Neural cell (in vitro differentiated cells): Measurements from ENCODE around the gene RUFY3. TPM values are rescaled to one million over a fixed set of nuclear protein-coding genes. Genes with fewer than 3 reads are reported as not detected.

Experiments
- H2AFZ ChIP-seq: fragments of 200-600, 300-800 bp; sonication (generic), shearing (Covaris generic); 2 replicates; pipeline ENCODE4 v1.6.0; 2014; ENCODE audit warnings: low read depth, mild to moderate bottlenecking, antibody characterized with exemption, low read length, moderate library complexity
- H3F3A ChIP-seq: fragments of 200-600 bp; shearing (Covaris generic); 2 replicates; pipeline ENCODE4 v1.6.1; 2016; ENCODE audit warnings: mild to moderate bottlenecking, moderate library complexity, mixed read lengths, antibody characterized with exemption, low read length; ENCODE audit not compliant: insufficient read depth, poor library complexity, severe bottlenecking
- H3K27ac ChIP-seq: fragments of 200-600, 300-800 bp; sonication (generic), shearing (Covaris generic); 2 replicates; pipeline ENCODE4 v1.5.1; 2014; ENCODE audit warnings: mild to moderate bottlenecking, low read length, moderate library complexity
- H3K27me3 ChIP-seq: fragments of 300-800, 200-600 bp; sonication (generic), shearing (Covaris generic); 2 replicates; pipeline ENCODE4 v1.6.0; 2014; ENCODE audit warnings: mild to moderate bottlenecking, low read depth, low read length, moderate library complexity; ENCODE audit not compliant: insufficient read depth
- H3K36me3 ChIP-seq: fragments of 300-800, 200-600 bp; sonication (generic), shearing (Covaris generic); 2 replicates; pipeline ENCODE4 v1.5.1; 2014; ENCODE audit warnings: mild to moderate bottlenecking, antibody characterized with exemption, low read length, moderate library complexity; ENCODE audit not compliant: insufficient read depth
- H3K4me2 ChIP-seq: fragments of 300-800, 200-600 bp; sonication (generic), shearing (Covaris generic); 2 replicates; pipeline ENCODE4 v1.6.0; 2014; ENCODE audit warnings: mild to moderate bottlenecking, low read length
- H3K4me3 ChIP-seq: fragments of 300-800, 200-600 bp; sonication (generic), shearing (Covaris generic); 2 replicates; pipeline ENCODE4 v1.5.1; 2014; ENCODE audit warnings: mild to moderate bottlenecking, low read length, moderate library complexity
- H3K79me2 ChIP-seq: fragments of 200-600 bp; shearing (Covaris generic); replicated peaks from 2 replicates; pipeline ENCODE4 v1.6.0; 2014; ENCODE audit warnings: mild to moderate bottlenecking, low read length, moderate library complexity; ENCODE audit not compliant: insufficient read depth
- H3K9ac ChIP-seq: fragments of 300-800, 200-600 bp; sonication (generic), shearing (Covaris generic); 2 replicates; pipeline ENCODE4 v1.6.1; 2016; ENCODE audit warnings: mild to moderate bottlenecking, low read length, mixed read lengths
- H3K9me2 ChIP-seq: fragments of 200-600 bp; shearing (Covaris generic); 2 replicates; pipeline ENCODE4 v1.6.1; 2016; ENCODE audit warnings: mild to moderate bottlenecking, low read length, mixed read lengths; ENCODE audit not compliant: insufficient read depth
- H3K9me3 ChIP-seq: fragments of 200-600, 300-800 bp; sonication (generic), shearing (Covaris generic); 2 replicates; pipeline ENCODE4 v1.6.1; 2016; ENCODE audit warnings: mild to moderate bottlenecking, mixed run types, low read length, moderate library complexity, mixed read lengths
- H4K20me1 ChIP-seq: fragments of 200-600 bp; shearing (Covaris generic); 2 replicates; pipeline ENCODE4 v1.6.1; 2016; ENCODE audit warnings: mild to moderate bottlenecking, mixed run types; ENCODE audit not compliant: insufficient read depth
- CTCF ChIP-seq: fragments of 450-650 bp; IDR thresholded peaks from 2 replicates; pipeline ENCODE4 v1.5.1; 2014; ENCODE audit warnings: antibody characterized with exemption, mild to moderate bottlenecking, moderate library complexity; ENCODE audit not compliant: poor library complexity, severe bottlenecking
- EP300 ChIP-seq: fragments of 450-650 bp; conservative IDR thresholded peaks from 2 replicates; pipeline ENCODE4 v1.6.1; 2014; ENCODE audit warnings: antibody characterized with exemption, mild to moderate bottlenecking, moderate library complexity; ENCODE audit not compliant: poor library complexity, severe bottlenecking
- EZH2 ChIP-seq: fragments of 200-600, 300-800 bp; shearing (Covaris generic), sonication (generic); IDR thresholded peaks from 2 replicates; pipeline ENCODE4 v1.6.1; 2014; ENCODE audit warnings: antibody characterized with exemption, low read length, borderline replicate concordance, mild to moderate bottlenecking; ENCODE audit not compliant: insufficient read depth, poor library complexity, severe bottlenecking
- MXI1 ChIP-seq: fragments of 450-650 bp; conservative IDR thresholded peaks from 2 replicates; pipeline ENCODE4 v1.6.1; 2014; ENCODE audit warnings: antibody characterized with exemption, mild to moderate bottlenecking; ENCODE audit not compliant: poor library complexity, severe bottlenecking
- POLR2AphosphoS5 ChIP-seq: IDR thresholded peaks from 2 replicates; pipeline ENCODE4 v1.6.1; 2012
- RAD21 ChIP-seq: fragments of 450-650 bp; conservative IDR thresholded peaks from 2 replicates; pipeline ENCODE4 v1.6.1; 2014; ENCODE audit warnings: antibody characterized with exemption, mild to moderate bottlenecking, moderate library complexity
- REST ChIP-seq: IDR thresholded peaks from 2 replicates; pipeline ENCODE4 v1.6.1; 2012; ENCODE audit warnings: borderline replicate concordance
- SMC3 ChIP-seq: fragments of 450-650 bp; conservative IDR thresholded peaks from 2 replicates; pipeline ENCODE4 v1.6.1; 2014; ENCODE audit warnings: antibody characterized with exemption, mild to moderate bottlenecking, moderate library complexity; ENCODE audit not compliant: poor library complexity
- TAF1 ChIP-seq: IDR thresholded peaks from 2 replicates; pipeline ENCODE4 v1.6.1; 2012; ENCODE audit warnings: low read depth
- polyA plus RNA-seq: library from polyadenylated mRNA; depleted of rRNA; stranded (reverse); fragments of >200 nt; gene quantifications from 2 replicates; pipeline ENCODE4 v1.2.3, GENCODE V29; 2014

The RUFY3 gene
- polyA plus RNA-seq, 1 donor from 2014 or later, result 414 TPM

GRCh38 chr4:70674731-70675130, 47.0 kb upstream of the RUFY3 start:
- Histone ChIP-seq H3K4me3 (no peak overlapping the region), H3K27ac (no peak overlapping the region), H3K9me3 (no peaks in the 10 kb centered on the region), H3K9ac (no peak overlapping the region), H3K36me3 (no peaks in the 10 kb centered on the region), H3F3A (no peaks in the 10 kb centered on the region), H3K79me2 (no peaks in the 10 kb centered on the region), H3K9me2 (no peaks in the 10 kb centered on the region), H3K27me3 (no peaks in the 10 kb centered on the region), H3K4me2 (no peak overlapping the region), H4K20me1 (no peaks in the 10 kb centered on the region), H2AFZ (no peak overlapping the region)
- TF ChIP-seq POLR2AphosphoS5 (no peak), MXI1 (no peak), CTCF (no peak), RAD21 (no peak), TAF1 (no peak), EP300 (no peak), SMC3 (no peak), REST (no peak), EZH2 (no peak)

GRCh38 chr4:70676554-70677090, 45.1 kb upstream of the RUFY3 start:
- Histone ChIP-seq H3K4me2 (no peak overlapping the region), H2AFZ (no peak overlapping the region), H3K36me3 (no peaks in the 10 kb centered on the region), H3K27ac (no peak overlapping the region), H3K79me2 (no peaks in the 10 kb centered on the region), H3K27me3 (no peaks in the 10 kb centered on the region), H4K20me1 (no peaks in the 10 kb centered on the region), H3F3A (no peaks in the 10 kb centered on the region), H3K4me3 (no peak overlapping the region), H3K9ac (no peak overlapping the region), H3K9me2 (no peaks in the 10 kb centered on the region), H3K9me3 (no peaks in the 10 kb centered on the region)
- no peak for TF ChIP-seq RAD21
